Fibroblast of villous mesenchyme (primary cell): ENCODE data around the gene ENOSF1. TPM values are rescaled to one million over a fixed set of nuclear protein-coding genes. Genes with fewer than 3 reads are reported as not detected.

Experiments
- DNase-seq: peaks from one replicate; pipeline ENCODE4 v3.0.0-alpha.2; 2010; ENCODE audit warnings: low read depth
- H3K4me3 ChIP-seq: 2 replicates; pipeline ENCODE4 v1.5.1; 2011; ENCODE audit warnings: low read depth, mild to moderate bottlenecking, low read length
- CTCF ChIP-seq: IDR thresholded peaks from 2 replicates; pipeline ENCODE4 v1.5.1; 2012; ENCODE audit warnings: low read depth, mild to moderate bottlenecking, low read length; ENCODE audit not compliant: insufficient read depth
- total RNA-seq: library from RNA; depleted of rRNA; stranded (reverse); fragments of >200 nt; gene quantifications from 2 replicates; pipeline ENCODE4 v1.2.3, GENCODE V29; 2012

Gene ENOSF1
- total RNA-seq, 1 donor, result 31.1 TPM

GRCh38 chr18:715626-716025 is 3.2 kb upstream of the ENOSF1 start:
- H3K4me3 ChIP-seq, result no peak overlapping the region
- DNase-seq, result peak; percentile 34
- no peak for TF ChIP-seq CTCF

GRCh38 chr18:713135-713490 is 683 bp upstream of the ENOSF1 start:
- H3K4me3 ChIP-seq, result peak overlapping the region; percentile 55
- no peak for TF ChIP-seq CTCF

GRCh38 chr18:711657-712400 is 601 bp downstream of the ENOSF1 start:
- H3K4me3 ChIP-seq, result peak overlapping the region; percentile 87
- peak; percentile 98 for DNase-seq
- no peak for TF ChIP-seq CTCF

More at GRCh38 chr18:713135-713490, 683 bp upstream of the ENOSF1 start:
- DNase-seq, result no peak

DNA sequence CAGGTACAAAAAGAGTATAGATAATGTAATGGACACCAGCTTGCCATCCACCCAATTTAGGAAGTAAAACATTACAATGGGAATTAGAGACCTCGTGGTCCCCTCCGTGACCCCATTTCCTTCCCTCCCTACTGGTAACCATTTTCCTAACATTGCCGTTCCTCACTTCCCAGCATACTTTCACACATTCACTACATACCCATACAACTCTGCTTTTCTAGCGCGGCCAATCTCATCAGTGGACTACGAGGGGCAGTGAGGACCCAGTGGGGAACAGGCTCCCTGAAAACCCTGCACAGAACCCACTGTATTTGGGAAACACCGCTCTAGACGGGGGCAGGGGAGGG is 1.1 kb downstream of the ENOSF1 start:
- no peak for DNase-seq
- H3K4me3 ChIP-seq, result peak overlapping the region; percentile 87
- no peak for TF ChIP-seq CTCF

- peak overlapping the region; percentile 87 for H3K4me3 ChIP-seq
- DNase-seq, result no peak
- no peak for TF ChIP-seq CTCF
Measured at GRCh38 chr18:710418-711300, 1.8 kb downstream of the ENOSF1 start.

GRCh38 chr18:709771-710170 is 2.7 kb downstream of the ENOSF1 start:
- no peak overlapping the region for H3K4me3 ChIP-seq
- no peak for TF ChIP-seq CTCF
- peak; percentile 13 for DNase-seq
